H1 (cell line): Measurements from ENCODE around the gene MAP2K5. TPM values are rescaled to one million over a fixed set of nuclear protein-coding genes. Genes with fewer than 3 reads are reported as not detected.
A peak's percentile ranks its signal among the peaks of the same experiment; 100 is the strongest.

ENCODE experiments used
- CTCF ChIA-PET: fragments of 300-600 bp; sonication (Branson Sonifier 250); formaldehyde crosslinking; loops from one replicate; lab custom pipeline; 2021; ENCODE audit not compliant: partially characterized antibody; lab: Charles Lee
- POLR2A ChIA-PET: fragments of 300-600 bp; sonication (Branson Sonifier 250); formaldehyde crosslinking; loops from one replicate; lab custom pipeline; 2021; ENCODE audit warnings: inconsistent platforms; ENCODE audit not compliant: partially characterized antibody; lab: Charles Lee
- DNase-seq, 2 experiments: peaks; one replicate each; pipeline versions ENCODE4 v3.0.0 to v3.0.0-alpha.2; 2010 to 2022; ENCODE audit warnings: low spot score in 2 of 2, low read depth in 1 of 2, mixed read lengths in 1 of 2
- FAIRE-seq: peaks from 2 replicates; lab custom pipeline; 2011; peaks lifted over from hg19 to GRCh38; lab: Jason Lieb, UNC
- H2AFZ ChIP-seq: 2 replicates; pipeline ENCODE4 v1.8.1; 2012; ENCODE audit warnings: low read length, inconsistent platforms
- H2AK5ac ChIP-seq: 2 replicates; pipeline ENCODE4 v1.6.1; 2013; ENCODE audit warnings: low read depth, low read length
- H2BK120ac ChIP-seq: replicated peaks from 2 replicates; pipeline ENCODE3; 2013; ENCODE audit warnings: low read depth, low read length, inconsistent platforms
- H2BK12ac ChIP-seq: 2 replicates; pipeline ENCODE4 v1.6.1; 2013; ENCODE audit warnings: low read depth, low read length
- H2BK15ac ChIP-seq: 2 replicates; pipeline ENCODE4 v1.6.1; 2013; ENCODE audit warnings: low read length
- H2BK20ac ChIP-seq: 2 replicates; pipeline ENCODE4 v1.6.1; 2013; ENCODE audit warnings: low read length
- H2BK5ac ChIP-seq: 2 replicates; pipeline ENCODE4 v1.6.1; 2013; ENCODE audit warnings: low read depth, low read length
- H3K14ac ChIP-seq: 2 replicates; pipeline ENCODE4 v1.6.1; 2013; ENCODE audit warnings: inconsistent platforms; ENCODE audit not compliant: insufficient read length
- H3K18ac ChIP-seq: 2 replicates; pipeline ENCODE4 v1.6.1; 2013; ENCODE audit warnings: low read length; ENCODE audit errors: extremely low read depth
- H3K23ac ChIP-seq: 2 replicates; pipeline ENCODE4 v1.6.1; 2013; ENCODE audit warnings: inconsistent platforms; ENCODE audit not compliant: insufficient read length
- H3K23me2 ChIP-seq: 2 replicates; pipeline ENCODE4 v1.6.1; 2013; ENCODE audit warnings: low read depth, low read length
- H3K27ac ChIP-seq: 2 replicates; pipeline ENCODE4 v1.6.1; 2011; ENCODE audit warnings: low read depth, low read length, inconsistent platforms
- H3K27me3 ChIP-seq, 4 experiments: replicated peaks in 1 of 4; 1 replicate in 1 of 4; 2 replicates in 3 of 4; pipeline versions ENCODE4 v1.6.1 to v1.8.1; 2011 to 2013; ENCODE audit warnings: low read length in 3 of 4, mild to moderate bottlenecking in 3 of 4, inconsistent platforms in 2 of 4, mixed read lengths in 2 of 4, moderate library complexity in 1 of 4; ENCODE audit not compliant: control insufficient read depth in 3 of 4, insufficient read depth in 3 of 4; ENCODE audit errors: extremely low read depth in 1 of 4
- H3K36me3 ChIP-seq, 4 experiments: 2 replicates each; pipeline versions ENCODE4 v1.6.1 to v1.8.1; 2011 to 2013; ENCODE audit warnings: mild to moderate bottlenecking in 4 of 4, low read length in 3 of 4, moderate library complexity in 2 of 4, control low read depth in 1 of 4, inconsistent platforms in 1 of 4; ENCODE audit not compliant: insufficient read depth in 4 of 4, control insufficient read depth in 2 of 4
- H3K4ac ChIP-seq: replicated peaks from 2 replicates; pipeline ENCODE3; 2013; ENCODE audit warnings: low read length, low read depth, mixed read lengths, inconsistent platforms; ENCODE audit not compliant: insufficient read length
- H3K4me1 ChIP-seq, 4 experiments: replicated peaks in 1 of 4; 1 replicate in 1 of 4; 2 replicates in 3 of 4; pipeline versions ENCODE4 v1.6.1 to v1.8.1; 2011 to 2013; ENCODE audit warnings: low read length in 3 of 4, inconsistent platforms in 2 of 4, mixed read lengths in 1 of 4; ENCODE audit not compliant: insufficient read depth in 4 of 4, control insufficient read depth in 3 of 4
- H3K4me2 ChIP-seq, 2 experiments: 2 replicates each; pipeline versions ENCODE4 v1.6.1 to v1.8.1; 2011 to 2013; ENCODE audit warnings: low read depth in 2 of 2, low read length in 2 of 2, control low read depth in 1 of 2, inconsistent platforms in 1 of 2, mild to moderate bottlenecking in 1 of 2; ENCODE audit not compliant: insufficient read depth in 1 of 2
- H3K4me3 ChIP-seq, 4 experiments: fragments of 200-600, 300-600 bp in 1 of 4; sonication (generic), shearing (Covaris generic), sonication (Bioruptor Twin) in 1 of 4; 2 replicates each; pipeline versions ENCODE4 v1.5.1 to v1.8.1; 2011 to 2016; ENCODE audit warnings: low read length in 4 of 4, low read depth in 3 of 4, control low read depth in 2 of 4, inconsistent platforms in 2 of 4, mild to moderate bottlenecking in 2 of 4, mixed read lengths in 1 of 4, moderate library complexity in 1 of 4; ENCODE audit not compliant: insufficient read depth in 2 of 4; ENCODE audit errors: extremely low read depth in 1 of 4
- H3K56ac ChIP-seq: replicated peaks from 2 replicates; pipeline ENCODE3; 2013; ENCODE audit warnings: low read depth, mild to moderate bottlenecking, mixed read lengths, low read length, inconsistent platforms; ENCODE audit not compliant: insufficient read length
- H3K79me1 ChIP-seq: 2 replicates; pipeline ENCODE4 v1.6.1; 2013; ENCODE audit warnings: low read depth, low read length, control low read depth
- H3K79me2 ChIP-seq, 2 experiments: 2 replicates each; pipeline versions ENCODE4 v1.6.1 to v1.8.1; 2012 to 2013; ENCODE audit warnings: low read length in 2 of 2, mild to moderate bottlenecking in 2 of 2, inconsistent platforms in 1 of 2; ENCODE audit not compliant: insufficient read depth in 2 of 2, control insufficient read depth in 1 of 2
- H3K9ac ChIP-seq, 4 experiments: replicated peaks in 1 of 4; 1 replicate in 1 of 4; 2 replicates in 3 of 4; pipeline versions ENCODE4 v1.6.1 to v1.8.1; 2011 to 2013; ENCODE audit warnings: low read depth in 3 of 4, low read length in 3 of 4, control low read depth in 2 of 4, mild to moderate bottlenecking in 2 of 4, moderate library complexity in 2 of 4, inconsistent platforms in 1 of 4; ENCODE audit errors: extremely low read depth in 1 of 4
- H3K9me3 ChIP-seq, 2 experiments: 2 replicates each; pipeline versions ENCODE4 v1.6.1 to v1.8.1; 2012 to 2013; ENCODE audit warnings: mild to moderate bottlenecking in 2 of 2, moderate library complexity in 2 of 2, control low read depth in 1 of 2, inconsistent platforms in 1 of 2, low read depth in 1 of 2, low read length in 1 of 2, mixed read lengths in 1 of 2; ENCODE audit not compliant: insufficient read depth in 2 of 2
- H4K20me1 ChIP-seq, 2 experiments: replicated peaks in 1 of 2; 2 replicates each; pipeline versions ENCODE3 to v1.8.1; 2011 to 2013; ENCODE audit warnings: inconsistent platforms in 2 of 2, low read length in 2 of 2, mild to moderate bottlenecking in 1 of 2; ENCODE audit not compliant: insufficient read depth in 2 of 2, control insufficient read depth in 1 of 2
- H4K5ac ChIP-seq: 2 replicates; pipeline ENCODE4 v1.6.1; 2013; ENCODE audit warnings: low read length, low read depth, mixed read lengths, inconsistent platforms; ENCODE audit not compliant: insufficient read length
- H4K8ac ChIP-seq: 2 replicates; pipeline ENCODE4 v1.8.0; 2013; ENCODE audit warnings: mild to moderate bottlenecking, moderate library complexity, low read length, inconsistent platforms; ENCODE audit not compliant: insufficient read depth; ENCODE audit errors: extremely low read depth
- H4K91ac ChIP-seq: replicated peaks from 2 replicates; pipeline ENCODE3; 2013; ENCODE audit warnings: low read length, mixed read lengths, inconsistent platforms; ENCODE audit not compliant: insufficient read length
- CBX8 ChIP-seq: fragments of 300-800, 300-1000 bp; sonication (generic); IDR thresholded peaks from 2 replicates; pipeline ENCODE4 v1.7.1; 2016; ENCODE audit warnings: low read depth, low read length, borderline replicate concordance
- EGR1 ChIP-seq: IDR thresholded peaks from 2 replicates; pipeline ENCODE4 v1.6.1; 2011; ENCODE audit warnings: low read depth, low read length, borderline replicate concordance
- POU5F1 ChIP-seq: IDR thresholded peaks from 2 replicates; pipeline ENCODE4 v1.6.1; 2011; ENCODE audit warnings: low read depth, mild to moderate bottlenecking, low read length, moderate library complexity
- RFX5 ChIP-seq: IDR thresholded peaks from 2 replicates; pipeline ENCODE4 v1.6.1; 2011; ENCODE audit warnings: low read depth, low read length, improper control_type of control experiment, borderline replicate concordance
- SIX5 ChIP-seq: IDR thresholded peaks from 2 replicates; pipeline ENCODE4 v1.6.1; 2011; ENCODE audit warnings: mild to moderate bottlenecking, low read depth, low read length
- TAF7 ChIP-seq: optimal IDR thresholded peaks from 2 replicates; pipeline ENCODE3; 2011; ENCODE audit warnings: low read depth, mild to moderate bottlenecking, inconsistent platforms, low read length, moderate library complexity, borderline replicate concordance
- TCF12 ChIP-seq: IDR thresholded peaks from 2 replicates; pipeline ENCODE4 v1.6.1; 2011; ENCODE audit warnings: low read depth, mild to moderate bottlenecking, low read length
- TEAD4 ChIP-seq: IDR thresholded peaks from 2 replicates; pipeline ENCODE4 v1.6.1; 2012; ENCODE audit warnings: low read depth, low read length, inconsistent platforms, mixed read lengths
- WGBS, 2 experiments: shearing (Covaris generic) in 1 of 2; methylation state at CpG; one replicate each; pipeline versions ENCODE4 v1.1.6 to v1.1.7; 2013 to 2015; ENCODE audit warnings: low lambda C conversion rate in 2 of 2, mixed read lengths in 2 of 2, inconsistent platforms in 1 of 2, low coverage in 1 of 2, missing lambda C conversion rate in 1 of 2; ENCODE audit not compliant: insufficient replicate concordance in 2 of 2, insufficient coverage in 1 of 2, insufficient read length in 1 of 2; ENCODE audit errors: extremely low coverage in 1 of 2, missing lambda C conversion rate in 1 of 2; 5-methylcytosine and 5-hydroxymethylcytosine counted together
- polyA plus RNA-seq, 7 experiments: library from polyadenylated mRNA; depleted of rRNA in 3 of 7; stranded (reverse) in 5 of 7; unstranded in 2 of 7; fragments of >200 nt in 5 of 7; fragments of 200-250 nt in 2 of 7; gene quantifications; 1 replicate in 5 of 7; 2 replicates in 1 of 7; 4 replicates in 1 of 7; pipeline versions ENCODE4 v1.2.1 to v1.2.3, GENCODE V29; 2011 to 2013; ENCODE audit warnings: missing spikeins in 2 of 7, mixed read lengths in 2 of 7
- total RNA-seq: library from RNA; stranded (reverse); fragmentation: NEBNext Ultra II Directional; extraction: Animal tissue kit (Norgen Biotek cat#: 25700); gene quantifications from 2 replicates; pipeline ENCODE4 v1.2.1, GENCODE V29; 2021
- TF ChIP-seq, protein P1 (sequence below): IDR thresholded peaks from 2 replicates; pipeline ENCODE4 v1.6.1; 2012; ENCODE audit warnings: inconsistent platforms

The MAP2K5 gene
- total and polyA plus RNA-seq, 2 of the 8 experiments (the other 6 are each of a cell fraction or from before 2014, with no cell fraction given): 4.4 to 15.8 TPM

DNA sequence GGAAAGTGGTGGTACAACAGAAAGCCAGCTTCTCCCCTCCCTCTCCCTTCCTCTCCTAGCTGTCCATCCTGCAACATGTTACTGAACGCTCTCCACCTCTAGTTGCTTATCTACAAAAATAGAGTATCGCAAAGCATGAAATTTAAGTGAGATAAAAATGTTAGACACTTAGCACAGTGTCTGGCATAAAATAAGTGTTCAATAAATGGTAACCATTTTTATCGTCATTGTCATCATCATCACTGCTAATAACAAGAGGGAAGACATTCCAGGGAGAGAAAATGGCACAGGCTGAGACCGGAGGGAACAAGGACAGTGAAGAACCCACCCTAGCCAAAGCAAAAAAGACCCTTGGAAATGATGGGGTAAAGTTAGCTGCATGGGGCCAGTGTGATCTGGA lies 244.1 kb downstream of the MAP2K5 start:
- H2BK15ac ChIP-seq: no peak overlapping the region
- no peak overlapping the region for H3K9ac ChIP-seq
- H4K91ac ChIP-seq: no peak overlapping the region
- no peak overlapping the region for H2BK20ac ChIP-seq
- no peaks in the 10 kb centered on the region for H3K23me2 ChIP-seq
- no peak overlapping the region for H3K4me2 ChIP-seq
- H3K56ac ChIP-seq: no peak overlapping the region
- H2BK5ac ChIP-seq: peak overlapping the region; percentile 36; the same call in 1 of the 2 replicates
- DNase-seq (no peak), FAIRE-seq (no peak)
- H3K4me1 ChIP-seq: peaks cover 7 to 24% (median 21%) of the 10 kb centered on the region in 4 experiments
- H3K79me1 ChIP-seq: no peaks in the 10 kb centered on the region; the same call in 1 of the 2 replicates
- TF ChIP-seq TCF12: no peak
- no peak for TF ChIP-seq TEAD4
- TF ChIP-seq SIX5: no peak
- no peak for TF ChIP-seq CBX8
- TF ChIP-seq, protein P1, sequence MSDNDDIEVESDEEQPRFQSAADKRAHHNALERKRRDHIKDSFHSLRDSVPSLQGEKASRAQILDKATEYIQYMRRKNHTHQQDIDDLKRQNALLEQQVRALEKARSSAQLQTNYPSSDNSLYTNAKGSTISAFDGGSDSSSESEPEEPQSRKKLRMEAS: no peak
- no peak for TF ChIP-seq TAF7
- no peak for TF ChIP-seq POU5F1
- TF ChIP-seq EGR1: no peak
- TF ChIP-seq RFX5: no peak
- no peak overlapping the region for H3K23ac ChIP-seq
- POLR2A ChIA-PET: interaction anchor here (1.2 kb wide), 1 partner anchor 14 kb away, joined by 3 read pairs; no protein-coding TSS in a partner anchor
- H4K8ac ChIP-seq: no peak overlapping the region
- no peak overlapping the region for H3K4ac ChIP-seq
- no peak overlapping the region for H3K18ac ChIP-seq
- no peaks in the 10 kb centered on the region for H3K79me2 ChIP-seq
- no peaks in the 10 kb centered on the region for H3K36me3 ChIP-seq
- H3K27me3 ChIP-seq: no peaks in the 10 kb centered on the region; a peak in 1 of 7 replicates
- CTCF ChIA-PET: interaction anchor here (0.8 kb wide), 1 partner anchor 23 kb away, joined by 3 read pairs; no protein-coding TSS in a partner anchor
- H3K9me3 ChIP-seq: no peaks in the 10 kb centered on the region
- H4K5ac ChIP-seq: no peak overlapping the region
- H3K27ac ChIP-seq: no peak overlapping the region
- 96% methylated on average over 4 of the region's 4 CpGs; no CpG with 5 or more reads in 1 of the 2 experiments for WGBS, 2 experiments
- no peak overlapping the region for H3K4me3 ChIP-seq
- 0 out of 2 replicates have a peak overlapping the region, but pooled peaks have one; percentile 52 for H2BK12ac ChIP-seq
- no peak overlapping the region for H2BK120ac ChIP-seq
- no peak overlapping the region for H2AFZ ChIP-seq
- H4K20me1 ChIP-seq: no peaks in the 10 kb centered on the region
- H3K14ac ChIP-seq: no peak overlapping the region
- H2AK5ac ChIP-seq: no peak overlapping the region
